ENCODE data around the gene PAK1IP1. TPM values are rescaled to one million over a fixed set of nuclear protein-coding genes. Genes with fewer than 3 reads are reported as not detected.
"Not testable (repeated sequence)": the region's sequence is repeated elsewhere in the genome, so short reads cannot be mapped to it uniquely, and the experiment has no call there.

PAK1IP1 gene
- polyA plus RNA-seq, 1 experiment = 10.8 TPM

- TF ChIP-seq CTCF (IDR thresholded peaks at IDR 0.05; ENCODE audit: insufficient read depth, low read depth, low read length) = no peak
- Histone ChIP-seq H3K36me3 (ENCODE audit: control insufficient read depth, insufficient read depth, low read length) (peaks cover 6% of the 10 kb centered on the region), H3K27me3 (ENCODE audit: control insufficient read depth, insufficient read depth, low read length) (no peaks in the 10 kb centered on the region), H3K4me3 (ENCODE audit: low read depth, low read length) (no peak overlapping the region)
- ChIA-PET CTCF (interaction anchor here (0.9 kb wide), 1 partner anchor 23 kb away, joined by 4 read pairs; no protein-coding TSS in a partner anchor), POLR2A (no interaction called here)
- no peak for DNase-seq (ENCODE audit: low read depth)
Observed at GRCh38 chr6:10736731-10737130, 42.0 kb downstream of the PAK1IP1 start.

GRCh38 chr6:10740061-10740460 lies 45.3 kb downstream of the PAK1IP1 start:
- ChIA-PET POLR2A (no interaction called here), CTCF (no interaction called here)
- H3K4me3 ChIP-seq (ENCODE audit: low read depth, low read length) = no peak overlapping the region
- no peaks in the 10 kb centered on the region for H3K36me3 ChIP-seq (ENCODE audit: control insufficient read depth, insufficient read depth, low read length)
- H3K27me3 ChIP-seq (ENCODE audit: control insufficient read depth, insufficient read depth, low read length) = no peaks in the 10 kb centered on the region
- no peak for DNase-seq (ENCODE audit: low read depth)
- TF ChIP-seq CTCF (IDR thresholded peaks at IDR 0.05; ENCODE audit: insufficient read depth, low read depth, low read length) = no peak

- POLR2A ChIA-PET; DNase-seq (ENCODE audit: low read depth); H3K4me3 ChIP-seq (ENCODE audit: low read depth, low read length); H3K36me3 ChIP-seq (ENCODE audit: control insufficient read depth, insufficient read depth, low read length); H3K27me3 ChIP-seq (ENCODE audit: control insufficient read depth, insufficient read depth, low read length): not testable (repeated sequence)
- CTCF ChIA-PET = interaction anchor here (0.7 kb wide), 1 partner anchor 306 kb away, joined by 3 read pairs; no protein-coding TSS in a partner anchor
Observed at GRCh38 chr6:10741643-10742042, 46.9 kb downstream of the PAK1IP1 start.

- no peak for TF ChIP-seq CTCF (IDR thresholded peaks at IDR 0.05; ENCODE audit: insufficient read depth, low read depth, low read length)
- H3K4me3 ChIP-seq (ENCODE audit: low read depth, low read length) = no peak overlapping the region
- no peak for DNase-seq (ENCODE audit: low read depth)
- no peaks in the 10 kb centered on the region for H3K27me3 ChIP-seq (ENCODE audit: control insufficient read depth, insufficient read depth, low read length)
- H3K36me3 ChIP-seq (ENCODE audit: control insufficient read depth, insufficient read depth, low read length) = no peaks in the 10 kb centered on the region
- ChIA-PET CTCF (interaction anchor here (0.8 to 1.5 kb wide), 2 partner anchors 12 to 21 kb away, joined by 3 to 4 read pairs; no protein-coding TSS in a partner anchor), POLR2A (no interaction called here)
Observed at GRCh38 chr6:10742251-10742650, 47.5 kb downstream of the PAK1IP1 start.

- DNase-seq (ENCODE audit: low read depth) = no peak
- no peaks in the 10 kb centered on the region for H3K36me3 ChIP-seq (ENCODE audit: control insufficient read depth, insufficient read depth, low read length)
- CTCF ChIA-PET = interaction anchor here (1.0 to 1.5 kb wide), 2 partner anchors 13 to 16 kb away, joined by 3 to 4 read pairs; no protein-coding TSS in a partner anchor
- H3K27me3 ChIP-seq (ENCODE audit: control insufficient read depth, insufficient read depth, low read length) = no peaks in the 10 kb centered on the region
- POLR2A ChIA-PET = no interaction called here
- TF ChIP-seq CTCF (IDR thresholded peaks at IDR 0.05; ENCODE audit: insufficient read depth, low read depth, low read length) = no peak
- no peak overlapping the region for H3K4me3 ChIP-seq (ENCODE audit: low read depth, low read length)
Observed at GRCh38 chr6:10743515-10743914, 48.7 kb downstream of the PAK1IP1 start.

- ChIA-PET CTCF (no interaction called here), POLR2A (no interaction called here)
- H3K36me3 ChIP-seq (ENCODE audit: control insufficient read depth, insufficient read depth, low read length) = 0 out of 2 replicates have a peak, but pooled peaks cover 3% of the 10 kb centered on the region
- H3K4me3 ChIP-seq (ENCODE audit: low read depth, low read length) = no peak overlapping the region
- no peak for TF ChIP-seq CTCF (IDR thresholded peaks at IDR 0.05; ENCODE audit: insufficient read depth, low read depth, low read length)
- no peak for DNase-seq (ENCODE audit: low read depth)
- no peaks in the 10 kb centered on the region for H3K27me3 ChIP-seq (ENCODE audit: control insufficient read depth, insufficient read depth, low read length)
Observed at GRCh38 chr6:10745116-10745515, 50.3 kb downstream of the PAK1IP1 start.

Measured in BJ (cell line).